A549 (cell line): Measurements from ENCODE around the gene TRIP6. TPM values are rescaled to one million over a fixed set of nuclear protein-coding genes. Genes with fewer than 3 reads are reported as not detected.

Source experiments
- ATAC-seq, 2 experiments: fragments of 200-7000 bp in 1 of 2; fragments of >200 bp in 1 of 2; cut with Nextera tagmentation in 1 of 2; cut with Tn5 transposase in 1 of 2; 3 replicates each; pipeline versions ENCODE4 v1.8.0 to v1.9.1; 2018 to 2020; ENCODE audit warnings: mild to moderate bottlenecking in 1 of 2, moderate library complexity in 1 of 2
- CTCF ChIA-PET: fragments of 300-600 bp; sonication (Branson Sonifier 250); formaldehyde crosslinking; extraction: SDS; loops from one replicate; lab custom pipeline; 2021; ENCODE audit warnings: antibody characterized with exemption, inconsistent platforms; lab: Yijun Ruan, JAX
- POLR2A ChIA-PET: fragments of 350-600 bp; formaldehyde crosslinking; extraction: SDS; loops from one replicate; lab custom pipeline; 2021; ENCODE audit warnings: antibody characterized with exemption, inconsistent platforms; lab: Yijun Ruan, JAX
- DNase-seq, 2 experiments: peaks; one replicate each; pipeline versions ENCODE4 v3.0.0 to v3.0.0-alpha.2; 2011 to 2016; ENCODE audit warnings: low read depth in 1 of 2, low spot score in 1 of 2
- FAIRE-seq: peaks from 2 replicates; lab custom pipeline; 2011; peaks lifted over from hg19 to GRCh38; lab: Jason Lieb, UNC
- H3K27ac ChIP-seq, 2 experiments: fragments of >200 bp; sonication (Bioruptor Twin); formaldehyde crosslinking; 3 replicates each; pipeline ENCODE4 v1.5.1; 2016 to 2017
- H3K4me1 ChIP-seq: fragments of >200 bp; sonication (Bioruptor Twin); formaldehyde crosslinking; 3 replicates; pipeline ENCODE4 v1.6.1; 2016
- H3K4me2 ChIP-seq: fragments of >200 bp; sonication (Bioruptor Twin); formaldehyde crosslinking; 3 replicates; pipeline ENCODE4 v1.6.1; 2016
- H3K4me3 ChIP-seq: fragments of >200 bp; sonication (Bioruptor Twin); formaldehyde crosslinking; 3 replicates; pipeline ENCODE4 v1.5.1; 2016
- H3K9me3 ChIP-seq: fragments of >200 bp; sonication (Bioruptor Twin); formaldehyde crosslinking; 3 replicates; pipeline ENCODE4 v1.6.1; 2016
- BHLHE40 ChIP-seq: IDR thresholded peaks from 2 replicates; pipeline ENCODE4 v1.6.1; 2012; ENCODE audit warnings: low read depth, low read length, inconsistent platforms
- CBX2 ChIP-seq: fragments of 200-600 bp; sonication (generic); IDR thresholded peaks from 2 replicates; pipeline ENCODE4 v1.6.1; 2016; ENCODE audit warnings: low read depth, mild to moderate bottlenecking, borderline replicate concordance
- CBX8 ChIP-seq: fragments of 200-600 bp; sonication (generic); IDR thresholded peaks from 2 replicates; pipeline ENCODE4 v1.6.1; 2016
- CEBPB ChIP-seq, 2 experiments: fragments of >200 bp in 1 of 2; sonication (Bioruptor Twin) in 1 of 2; formaldehyde crosslinking in 1 of 2; IDR thresholded peaks; 2 replicates each; pipeline ENCODE4 v1.6.1; 2012 to 2016
- EHF ChIP-seq: fragments of 250-450 bp; sonication (Bioruptor Pico); IDR thresholded peaks from 2 replicates; pipeline ENCODE4 v1.5.0; 2020; ENCODE audit warnings: mild to moderate bottlenecking
- EHMT2 ChIP-seq: fragments of 200-600 bp; sonication (generic); IDR thresholded peaks from 2 replicates; pipeline ENCODE4 v1.6.1; 2016; ENCODE audit warnings: antibody characterized with exemption, low read depth, mild to moderate bottlenecking, moderate library complexity
- FOSB ChIP-seq: fragments of 250-450 bp; sonication (Bioruptor Pico); IDR thresholded peaks from 2 replicates; pipeline ENCODE4 v1.5.0; 2020; ENCODE audit warnings: mild to moderate bottlenecking, moderate library complexity
- FOSL2 ChIP-seq, 2 experiments: fragments of 450-650 bp in 1 of 2; fragments of >200 bp in 1 of 2; sonication (Bioruptor Twin) in 1 of 2; formaldehyde crosslinking; IDR thresholded peaks; 2 replicates each; pipeline versions ENCODE4 v1.5.0 to v1.6.1; 2016 to 2020; ENCODE audit warnings: mild to moderate bottlenecking in 1 of 2, moderate library complexity in 1 of 2
- FOXS1 ChIP-seq: fragments of 250-450 bp; sonication (Bioruptor Pico); IDR thresholded peaks from 2 replicates; pipeline ENCODE4 v1.5.0; 2020; ENCODE audit warnings: mild to moderate bottlenecking, moderate library complexity
- HOXB5 ChIP-seq: fragments of 250-450 bp; sonication (Bioruptor Pico); IDR thresholded peaks from 2 replicates; pipeline ENCODE4 v1.5.0; 2020; ENCODE audit warnings: mild to moderate bottlenecking, moderate library complexity
- JUN ChIP-seq, 2 experiments: fragments of >200 bp; sonication (Bioruptor Twin); formaldehyde crosslinking; IDR thresholded peaks; 2 replicates in 1 of 2; 3 replicates in 1 of 2; pipeline ENCODE4 v1.6.1; 2016 to 2017
- MYC ChIP-seq: IDR thresholded peaks from 2 replicates; pipeline ENCODE4 v1.6.1; 2012; ENCODE audit warnings: mild to moderate bottlenecking, inconsistent platforms, low read length, improper control_type of control experiment, borderline replicate concordance
- NFE2L2 ChIP-seq: fragments of 150-350 bp; conservative IDR thresholded peaks from 2 replicates; pipeline ENCODE4 v1.6.1; 2014; ENCODE audit warnings: low read length
- NR3C1 ChIP-seq: fragments of >200 bp; sonication (Bioruptor Twin); formaldehyde crosslinking; IDR thresholded peaks from 3 replicates; pipeline ENCODE4 v1.6.1; 2017
- PHF8 ChIP-seq: fragments of 200-600 bp; sonication (generic); IDR thresholded peaks from 2 replicates; pipeline ENCODE4 v1.6.1; 2016; ENCODE audit warnings: low read depth, mild to moderate bottlenecking, antibody characterized with exemption, moderate library complexity, borderline replicate concordance
- RAD21 ChIP-seq, 2 experiments: fragments of >200 bp in 1 of 2; sonication (Bioruptor Twin) in 1 of 2; formaldehyde crosslinking in 1 of 2; IDR thresholded peaks in 1 of 2; conservative IDR thresholded peaks in 1 of 2; 2 replicates in 1 of 2; 3 replicates in 1 of 2; pipeline ENCODE4 v1.6.1; 2012 to 2018; ENCODE audit warnings: inconsistent platforms in 1 of 2
- RARB ChIP-seq: fragments of 250-450 bp; sonication (Bioruptor Pico); IDR thresholded peaks from 2 replicates; pipeline ENCODE4 v1.8.0; 2021; ENCODE audit warnings: mild to moderate bottlenecking, moderate library complexity
- RCOR1 ChIP-seq: fragments of 150-350 bp; IDR thresholded peaks from 2 replicates; pipeline ENCODE4 v1.6.1; 2014; ENCODE audit warnings: antibody characterized with exemption, low read length, low read depth
- TP53 ChIP-seq: fragments of 250-450 bp; sonication (Bioruptor Pico); IDR thresholded peaks from 2 replicates; pipeline ENCODE4 v1.5.0; 2021; ENCODE audit warnings: mild to moderate bottlenecking, moderate library complexity
- ZNF302 ChIP-seq: fragments of 250-450 bp; sonication (Bioruptor Pico); IDR thresholded peaks from 2 replicates; pipeline ENCODE4 v1.9.0; 2021; ENCODE audit warnings: inconsistent platforms, mild to moderate bottlenecking, moderate library complexity
- WGBS: methylation state at CpG from one replicate; pipeline ENCODE4 v1.1.6; 2017; ENCODE audit errors: missing lambda C conversion rate; 5-methylcytosine and 5-hydroxymethylcytosine counted together
- polyA plus RNA-seq, 4 experiments: library from polyadenylated mRNA; depleted of rRNA in 3 of 4; stranded (reverse); fragments of >200 nt; fragmentation: RNase III in 1 of 4; extraction: RNeasy Plus Mini Kit Qiagen cat#74134 plus additional on column Dnase treatment in 1 of 4; gene quantifications; 2 replicates in 3 of 4; 3 replicates in 1 of 4; pipeline ENCODE4 v1.2.3, GENCODE V29; 2011 to 2017
- TF ChIP-seq, protein P1 (sequence below): fragments of 150-350 bp; IDR thresholded peaks from 2 replicates; pipeline ENCODE4 v1.6.1; 2014; ENCODE audit warnings: low read depth, mild to moderate bottlenecking, low read length
- TF ChIP-seq, protein P2 (sequence below): IDR thresholded peaks from 2 replicates; pipeline ENCODE4 v1.6.1; 2012
- TF ChIP-seq, protein P3 (sequence below): fragments of >200 bp; sonication (Bioruptor Twin); formaldehyde crosslinking; IDR thresholded peaks from 3 replicates; pipeline ENCODE4 v1.6.1; 2016
- TF ChIP-seq, protein P4 (sequence below): fragments of 200-600 bp; sonication (generic); IDR thresholded peaks from 2 replicates; pipeline ENCODE4 v1.6.1; 2016; ENCODE audit warnings: antibody characterized with exemption, mild to moderate bottlenecking, moderate library complexity

TRIP6 gene
- polyA plus RNA-seq, 2 of the 4 experiments (the other 2 are of a cell fraction): 18.0 to 38.5 TPM

DNA sequence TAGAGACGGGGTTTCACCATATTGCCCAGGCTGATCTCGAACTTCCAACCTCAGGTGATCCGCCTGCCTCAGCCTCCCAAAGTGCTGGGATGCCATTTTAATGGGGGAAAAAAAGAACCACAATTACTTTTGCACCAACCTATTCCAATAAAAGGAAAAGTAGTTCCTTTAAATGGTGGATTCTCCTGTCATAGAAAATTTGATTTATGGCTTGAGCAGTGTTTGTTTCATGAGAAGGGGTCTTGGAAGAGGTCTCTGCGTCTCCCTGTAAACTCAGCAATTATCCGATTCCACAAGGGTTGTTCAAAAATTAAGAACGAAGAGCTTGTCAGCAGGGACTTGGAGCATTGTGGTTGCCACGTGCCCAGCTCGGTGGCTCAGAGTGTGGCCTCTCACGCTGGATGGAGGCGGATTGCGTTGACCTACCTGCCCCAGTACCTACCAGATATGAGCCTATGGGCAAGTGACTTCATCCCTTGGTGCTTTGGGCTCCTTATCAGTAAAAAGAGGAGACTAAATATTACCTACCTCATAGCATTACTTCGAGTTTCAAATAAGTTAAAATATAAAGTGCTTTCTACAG lies 2.8 kb upstream of the TRIP6 start:
- H3K27ac ChIP-seq: no peak overlapping the region
- POLR2A ChIA-PET: interaction anchor here (1.3 kb wide), 1 partner anchor 11 kb away, joined by 5 read pairs; the partner anchor contains the start of gene SRRT
- H3K4me3 ChIP-seq: no peak overlapping the region
- H3K4me2 ChIP-seq: no peak overlapping the region
- H3K4me1 ChIP-seq: peaks cover 22% of the 10 kb centered on the region
- 89% methylated on average over 12 of the region's 12 CpGs for WGBS
- FAIRE-seq (no peak), DNase-seq (no peak)
- TF ChIP-seq HOXB5 (CRISPR knock-in tag): no peak
- no peak for TF ChIP-seq RAD21 (conservative IDR thresholded peaks at IDR 0.05 in 1 of 2, IDR thresholded peaks at IDR 0.05 in 1 of 2)
- TF ChIP-seq, protein P1, sequence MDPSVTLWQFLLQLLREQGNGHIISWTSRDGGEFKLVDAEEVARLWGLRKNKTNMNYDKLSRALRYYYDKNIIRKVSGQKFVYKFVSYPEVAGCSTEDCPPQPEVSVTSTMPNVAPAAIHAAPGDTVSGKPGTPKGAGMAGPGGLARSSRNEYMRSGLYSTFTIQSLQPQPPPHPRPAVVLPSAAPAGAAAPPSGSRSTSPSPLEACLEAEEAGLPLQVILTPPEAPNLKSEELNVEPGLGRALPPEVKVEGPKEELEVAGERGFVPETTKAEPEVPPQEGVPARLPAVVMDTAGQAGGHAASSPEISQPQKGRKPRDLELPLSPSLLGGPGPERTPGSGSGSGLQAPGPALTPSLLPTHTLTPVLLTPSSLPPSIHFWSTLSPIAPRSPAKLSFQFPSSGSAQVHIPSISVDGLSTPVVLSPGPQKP: no peak
- TF ChIP-seq, protein P2, sequence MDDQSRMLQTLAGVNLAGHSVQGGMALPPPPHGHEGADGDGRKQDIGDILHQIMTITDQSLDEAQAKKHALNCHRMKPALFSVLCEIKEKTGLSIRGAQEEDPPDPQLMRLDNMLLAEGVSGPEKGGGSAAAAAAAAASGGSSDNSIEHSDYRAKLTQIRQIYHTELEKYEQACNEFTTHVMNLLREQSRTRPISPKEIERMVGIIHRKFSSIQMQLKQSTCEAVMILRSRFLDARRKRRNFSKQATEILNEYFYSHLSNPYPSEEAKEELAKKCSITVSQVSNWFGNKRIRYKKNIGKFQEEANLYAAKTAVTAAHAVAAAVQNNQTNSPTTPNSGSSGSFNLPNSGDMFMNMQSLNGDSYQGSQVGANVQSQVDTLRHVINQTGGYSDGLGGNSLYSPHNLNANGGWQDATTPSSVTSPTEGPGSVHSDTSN: no peak
- TF ChIP-seq CEBPB (IDR thresholded peaks at IDR 0.05): no peak
- TF ChIP-seq, protein P3, sequence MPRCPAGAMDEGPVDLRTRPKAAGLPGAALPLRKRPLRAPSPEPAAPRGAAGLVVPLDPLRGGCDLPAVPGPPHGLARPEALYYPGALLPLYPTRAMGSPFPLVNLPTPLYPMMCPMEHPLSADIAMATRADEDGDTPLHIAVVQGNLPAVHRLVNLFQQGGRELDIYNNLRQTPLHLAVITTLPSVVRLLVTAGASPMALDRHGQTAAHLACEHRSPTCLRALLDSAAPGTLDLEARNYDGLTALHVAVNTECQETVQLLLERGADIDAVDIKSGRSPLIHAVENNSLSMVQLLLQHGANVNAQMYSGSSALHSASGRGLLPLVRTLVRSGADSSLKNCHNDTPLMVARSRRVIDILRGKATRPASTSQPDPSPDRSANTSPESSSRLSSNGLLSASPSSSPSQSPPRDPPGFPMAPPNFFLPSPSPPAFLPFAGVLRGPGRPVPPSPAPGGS: no peak
- TF ChIP-seq PHF8: no peak
- TF ChIP-seq, protein P4, sequence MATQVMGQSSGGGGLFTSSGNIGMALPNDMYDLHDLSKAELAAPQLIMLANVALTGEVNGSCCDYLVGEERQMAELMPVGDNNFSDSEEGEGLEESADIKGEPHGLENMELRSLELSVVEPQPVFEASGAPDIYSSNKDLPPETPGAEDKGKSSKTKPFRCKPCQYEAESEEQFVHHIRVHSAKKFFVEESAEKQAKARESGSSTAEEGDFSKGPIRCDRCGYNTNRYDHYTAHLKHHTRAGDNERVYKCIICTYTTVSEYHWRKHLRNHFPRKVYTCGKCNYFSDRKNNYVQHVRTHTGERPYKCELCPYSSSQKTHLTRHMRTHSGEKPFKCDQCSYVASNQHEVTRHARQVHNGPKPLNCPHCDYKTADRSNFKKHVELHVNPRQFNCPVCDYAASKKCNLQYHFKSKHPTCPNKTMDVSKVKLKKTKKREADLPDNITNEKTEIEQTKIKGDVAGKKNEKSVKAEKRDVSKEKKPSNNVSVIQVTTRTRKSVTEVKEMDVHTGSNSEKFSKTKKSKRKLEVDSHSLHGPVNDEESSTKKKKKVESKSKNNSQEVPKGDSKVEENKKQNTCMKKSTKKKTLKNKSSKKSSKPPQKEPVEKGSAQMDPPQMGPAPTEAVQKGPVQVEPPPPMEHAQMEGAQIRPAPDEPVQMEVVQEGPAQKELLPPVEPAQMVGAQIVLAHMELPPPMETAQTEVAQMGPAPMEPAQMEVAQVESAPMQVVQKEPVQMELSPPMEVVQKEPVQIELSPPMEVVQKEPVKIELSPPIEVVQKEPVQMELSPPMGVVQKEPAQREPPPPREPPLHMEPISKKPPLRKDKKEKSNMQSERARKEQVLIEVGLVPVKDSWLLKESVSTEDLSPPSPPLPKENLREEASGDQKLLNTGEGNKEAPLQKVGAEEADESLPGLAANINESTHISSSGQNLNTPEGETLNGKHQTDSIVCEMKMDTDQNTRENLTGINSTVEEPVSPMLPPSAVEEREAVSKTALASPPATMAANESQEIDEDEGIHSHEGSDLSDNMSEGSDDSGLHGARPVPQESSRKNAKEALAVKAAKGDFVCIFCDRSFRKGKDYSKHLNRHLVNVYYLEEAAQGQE: no peak
- no peak for TF ChIP-seq FOSL2 (IDR thresholded peaks at IDR 0.05)
- no peak for TF ChIP-seq FOSL2 (CRISPR knock-in tag; IDR thresholded peaks at IDR 0.05)
- no peak for TF ChIP-seq CBX2
- TF ChIP-seq CBX8: no peak
- no peak for TF ChIP-seq TP53 (CRISPR knock-in tag)
- no peak for TF ChIP-seq RCOR1
- TF ChIP-seq JUN (IDR thresholded peaks at IDR 0.05): no peak
- TF ChIP-seq RARB: no peak
- TF ChIP-seq, all 56 proteins: peak for 0
- no peak for ATAC-seq
- H3K9me3 ChIP-seq: no peaks in the 10 kb centered on the region
- CTCF ChIA-PET: interaction anchor here (0.6 to 5.3 kb wide), 4 partner anchors 12 to 319 kb away, joined by 3 to 44 read pairs (median 6); partner anchors contain the start of gene SLC12A9

DNA sequence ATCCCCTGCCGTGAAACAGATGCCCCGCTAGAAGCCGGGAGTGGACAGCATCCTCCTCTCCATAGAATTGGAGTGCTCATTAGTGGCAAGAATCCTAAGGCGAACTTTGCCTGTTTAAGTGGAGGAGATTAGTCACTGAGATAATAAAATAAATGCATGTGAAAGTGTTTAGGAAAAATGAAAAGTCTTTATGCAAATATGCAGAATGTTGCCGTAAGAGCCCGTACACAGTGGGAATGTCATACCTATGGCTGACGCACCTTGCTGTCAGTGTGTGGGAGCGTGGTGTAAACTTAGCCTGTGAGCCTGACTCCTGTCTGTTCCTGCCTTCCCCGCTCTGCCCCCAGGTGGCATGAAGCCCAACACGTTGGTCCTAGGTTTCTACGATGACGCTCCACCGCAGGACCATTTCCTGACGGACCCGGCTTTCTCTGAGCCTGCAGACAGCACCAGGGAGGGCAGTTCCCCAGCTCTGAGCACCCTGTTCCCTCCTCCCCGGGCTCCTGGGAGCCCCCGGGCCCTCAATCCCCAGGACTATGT lies 1.7 kb upstream of the TRIP6 start:
- H3K4me3 ChIP-seq: no peak overlapping the region
- CTCF ChIA-PET: interaction anchor here (5.3 kb wide), 1 partner anchor 14 kb away, joined by 44 read pairs; the partner anchor contains the start of gene SLC12A9

More for the DNA sequence above, 1.7 kb upstream of the TRIP6 start:
- Histone ChIP-seq H3K27ac (peak overlapping the region in 1 of 2 experiments; percentile 98; a peak in 3 of 6 replicates), H3K9me3 (no peaks in the 10 kb centered on the region), H3K4me1 (peaks cover 22% of the 10 kb centered on the region), H3K4me2 (no peak overlapping the region)
- ATAC-seq (no peak), FAIRE-seq (no peak), DNase-seq (no peak)
- TF ChIP-seq EHMT2 (no peak), BHLHE40 (no peak), EHF (CRISPR knock-in tag) (no peak), CEBPB (IDR thresholded peaks at IDR 0.05) (no peak), ZNF302 (CRISPR knock-in tag) (no peak), FOXS1 (no peak), MYC (no peak), RCOR1 (no peak), NR3C1 (no peak), NFE2L2 (no peak), FOSB (CRISPR knock-in tag) (no peak), CBX8 (no peak)
- POLR2A ChIA-PET: no interaction called here
- 89% methylated on average over 15 of the region's 17 CpGs for WGBS
